Mucosa of rectum (tissue), 2 donors: ENCODE data around the gene PRR5L.

Source experiments
- H3K27ac ChIP-seq, 2 donors: one replicate each; pipeline ENCODE4 v1.7.0; 2013; ENCODE audit warnings: inconsistent platforms in 2 of 2, low read depth in 2 of 2, low read length in 2 of 2
- H3K27me3 ChIP-seq, 2 donors: one replicate each; pipeline ENCODE4 v1.7.0; 2013; ENCODE audit warnings: low read length in 2 of 2; ENCODE audit not compliant: control insufficient read depth in 2 of 2, insufficient read depth in 2 of 2
- H3K36me3 ChIP-seq, 2 donors: one replicate each; pipeline ENCODE4 v1.7.0; 2013; ENCODE audit warnings: low read length in 2 of 2; ENCODE audit not compliant: control insufficient read depth in 2 of 2, insufficient read depth in 2 of 2
- H3K4me1 ChIP-seq, 2 donors: one replicate each; pipeline ENCODE4 v1.7.0; 2013; ENCODE audit warnings: low read length in 2 of 2, mild to moderate bottlenecking in 1 of 2; ENCODE audit not compliant: control insufficient read depth in 2 of 2, insufficient read depth in 2 of 2
- H3K4me3 ChIP-seq, 2 donors: one replicate each; pipeline ENCODE4 v1.7.0; 2013; ENCODE audit warnings: low read length in 2 of 2
- H3K9ac ChIP-seq, 2 donors: one replicate each; pipeline ENCODE4 v1.7.0; 2013; ENCODE audit warnings: low read length in 2 of 2, low read depth in 1 of 2, mild to moderate bottlenecking in 1 of 2
- H3K9me3 ChIP-seq, 2 donors: one replicate each; pipeline ENCODE4 v1.7.0; 2013; ENCODE audit warnings: low read length in 2 of 2; ENCODE audit not compliant: control insufficient read depth in 2 of 2
- donor health status: healthy.
- donor health status: Normal muscosa, but diverticular disease.

Gene PRR5L

GRCh38 chr11:36407356-36407755, 111.3 kb downstream of the PRR5L start:
- H3K4me3 ChIP-seq = no peak overlapping the region
- no peak overlapping the region for H3K9ac ChIP-seq
- H3K27ac ChIP-seq = no peak overlapping the region
- peaks cover 25 to 26% of the 10 kb centered on the region in 2 donors for H3K4me1 ChIP-seq
- H3K9me3 ChIP-seq = no peaks in the 10 kb centered on the region
- no peaks in the 10 kb centered on the region for H3K27me3 ChIP-seq
- peaks cover 80 to 91% of the 10 kb centered on the region in 2 donors for H3K36me3 ChIP-seq

GRCh38 chr11:36408498-36409136, 112.5 kb downstream of the PRR5L start:
- H3K27ac ChIP-seq = peak overlapping the region in 1 of 2 donors; percentile 9
- H3K36me3 ChIP-seq = peaks cover 79 to 84% of the 10 kb centered on the region in 2 donors
- no peaks in the 10 kb centered on the region for H3K27me3 ChIP-seq
- no peak overlapping the region for H3K9ac ChIP-seq
- no peak overlapping the region for H3K4me3 ChIP-seq
- peaks cover 18 to 20% of the 10 kb centered on the region in 2 donors for H3K4me1 ChIP-seq
- no peaks in the 10 kb centered on the region for H3K9me3 ChIP-seq

GRCh38 chr11:36409152-36409816, 113.2 kb downstream of the PRR5L start:
- H3K27me3 ChIP-seq = no peaks in the 10 kb centered on the region
- peaks cover 14 to 17% of the 10 kb centered on the region in 2 donors for H3K4me1 ChIP-seq
- H3K4me3 ChIP-seq = no peak overlapping the region
- peaks cover 74 to 78% of the 10 kb centered on the region in 2 donors for H3K36me3 ChIP-seq
- no peak overlapping the region for H3K9ac ChIP-seq
- peak overlapping the region in 1 of 2 donors; percentile 9 for H3K27ac ChIP-seq
- no peaks in the 10 kb centered on the region for H3K9me3 ChIP-seq

- Histone ChIP-seq H3K36me3 (peaks cover 56 to 61% of the 10 kb centered on the region in 2 donors), H3K9ac (peak overlapping the region in 1 of 2 donors; percentile 36), H3K4me3 (no peak overlapping the region), H3K27ac (peak overlapping the region; percentile 49 to 56), H3K4me1 (peaks cover 14 to 17% of the 10 kb centered on the region in 2 donors), H3K9me3 (no peaks in the 10 kb centered on the region), H3K27me3 (no peaks in the 10 kb centered on the region)
Measured at GRCh38 chr11:36411202-36411640, 115.1 kb downstream of the PRR5L start.

GRCh38 chr11:36412781-36413383, 116.8 kb downstream of the PRR5L start:
- H3K9me3 ChIP-seq = no peaks in the 10 kb centered on the region
- H3K36me3 ChIP-seq = peaks cover 51 to 60% of the 10 kb centered on the region in 2 donors
- no peak overlapping the region for H3K9ac ChIP-seq
- H3K27me3 ChIP-seq = no peaks in the 10 kb centered on the region
- H3K4me3 ChIP-seq = no peak overlapping the region
- peak overlapping the region in 1 of 2 donors; percentile 16 for H3K27ac ChIP-seq
- peaks cover 14 to 15% of the 10 kb centered on the region in 2 donors for H3K4me1 ChIP-seq

GRCh38 chr11:36417154-36417553, 121.1 kb downstream of the PRR5L start:
- peaks cover 38 to 44% of the 10 kb centered on the region in 2 donors for H3K36me3 ChIP-seq
- no peaks in the 10 kb centered on the region for H3K9me3 ChIP-seq
- H3K27me3 ChIP-seq = no peaks in the 10 kb centered on the region
- H3K9ac ChIP-seq = no peak overlapping the region
- H3K27ac ChIP-seq = no peak overlapping the region
- peaks cover 4 to 13% of the 10 kb centered on the region in 2 donors for H3K4me1 ChIP-seq
- H3K4me3 ChIP-seq = no peak overlapping the region

- Histone ChIP-seq H3K36me3 (peaks cover 46 to 61% of the 10 kb centered on the region in 2 donors), H3K27me3 (no peaks in the 10 kb centered on the region), H3K9me3 (no peaks in the 10 kb centered on the region), H3K4me3 (no peak overlapping the region), H3K9ac (no peak overlapping the region), H3K4me1 (peaks cover 4 to 13% of the 10 kb centered on the region in 2 donors), H3K27ac (no peak overlapping the region)
Measured at GRCh38 chr11:36419791-36420424, 123.8 kb downstream of the PRR5L start.

GRCh38 chr11:36421546-36422155, 125.6 kb downstream of the PRR5L start:
- peak overlapping the region in 1 of 2 donors; percentile 28 for H3K27ac ChIP-seq
- no peaks in the 10 kb centered on the region for H3K9me3 ChIP-seq
- peaks cover 6 to 13% of the 10 kb centered on the region in 2 donors for H3K4me1 ChIP-seq
- H3K4me3 ChIP-seq = no peak overlapping the region
- H3K36me3 ChIP-seq = peaks cover 54 to 76% of the 10 kb centered on the region in 2 donors
- H3K27me3 ChIP-seq = no peaks in the 10 kb centered on the region
- H3K9ac ChIP-seq = no peak overlapping the region

- H3K27ac ChIP-seq = peak overlapping the region in 1 of 2 donors; percentile 7
- no peaks in the 10 kb centered on the region for H3K27me3 ChIP-seq
- H3K36me3 ChIP-seq = peaks cover 49 to 69% of the 10 kb centered on the region in 2 donors
- H3K4me1 ChIP-seq = peaks cover 6 to 8% of the 10 kb centered on the region in 2 donors
- H3K9ac ChIP-seq = no peak overlapping the region
- no peak overlapping the region for H3K4me3 ChIP-seq
- H3K9me3 ChIP-seq = no peaks in the 10 kb centered on the region
Measured at GRCh38 chr11:36425561-36426081, 129.5 kb downstream of the PRR5L start.
